Esophagus (tissue), 2 donors: ENCODE measurements around the gene MYO1A. TPM values are rescaled to one million over a fixed set of nuclear protein-coding genes. Genes with fewer than 3 reads are reported as not detected.
"Not testable (repeated sequence)": the region's sequence is repeated elsewhere in the genome, so short reads cannot be mapped to it uniquely, and the experiment has no call there.

Source experiments
- H3K27ac ChIP-seq, 2 donors: one replicate each; pipeline ENCODE4 v1.5.1; 2013; ENCODE audit warnings: low read depth in 2 of 2, mild to moderate bottlenecking in 2 of 2, inconsistent platforms in 1 of 2, low read length in 1 of 2, moderate library complexity in 1 of 2
- H3K27me3 ChIP-seq, 2 donors: one replicate each; pipeline ENCODE4 v1.6.1; 2013; ENCODE audit warnings: low read length in 2 of 2, control low read depth in 1 of 2, mild to moderate bottlenecking in 1 of 2; ENCODE audit not compliant: insufficient read depth in 2 of 2, control insufficient read depth in 1 of 2
- H3K36me3 ChIP-seq, 2 donors: one replicate each; pipeline ENCODE4 v1.6.1; 2013; ENCODE audit warnings: low read length in 1 of 2; ENCODE audit not compliant: control insufficient read depth in 2 of 2, insufficient read depth in 2 of 2
- H3K4me1 ChIP-seq, 2 donors: one replicate each; pipeline ENCODE4 v1.6.1; 2013; ENCODE audit warnings: low read length in 1 of 2; ENCODE audit not compliant: control insufficient read depth in 2 of 2, insufficient read depth in 2 of 2
- H3K4me3 ChIP-seq, 2 donors: one replicate each; pipeline ENCODE4 v1.5.1; 2013; ENCODE audit warnings: low read length in 2 of 2, mild to moderate bottlenecking in 2 of 2, low read depth in 1 of 2, moderate library complexity in 1 of 2
- H3K9me3 ChIP-seq, 2 donors: one replicate each; pipeline ENCODE4 v1.6.1; 2013; ENCODE audit warnings: mild to moderate bottlenecking in 2 of 2, low read depth in 1 of 2, low read length in 1 of 2, moderate library complexity in 1 of 2; ENCODE audit not compliant: control insufficient read depth in 2 of 2, insufficient read depth in 1 of 2
- WGBS, 2 donors: extraction: QIAGEN DNeasy Blood & Tissue Kit; methylation state at CpG; one replicate each; pipeline ENCODE4 v1.1.7; 2013; 5-methylcytosine and 5-hydroxymethylcytosine counted together
- polyA plus RNA-seq, 2 donors: library from polyadenylated mRNA; stranded (reverse); fragments of 200-250 nt; gene quantifications; one replicate each; pipeline ENCODE4 v1.2.3, GENCODE V29; 2013
- donor health status: healthy with polysubstance abuse.
- donor health status: Bipolar disorder and iron deficiency.

MYO1A gene
- polyA plus RNA-seq, 2 donors: 0.12 to 0.31 TPM

GRCh38 chr12:57072661-57073060, 22.7 kb upstream of the MYO1A start:
- no peaks in the 10 kb centered on the region for H3K4me1 ChIP-seq
- no peak overlapping the region for H3K4me3 ChIP-seq
- H3K27ac ChIP-seq: peak overlapping the region in 1 of 2 donors; percentile 25
- WGBS, 2 donors: 45 to 59% methylated on average over 2 of the region's 2 CpGs
- no peaks in the 10 kb centered on the region for H3K27me3 ChIP-seq
- H3K36me3 ChIP-seq: no peaks in the 10 kb centered on the region
- no peaks in the 10 kb centered on the region for H3K9me3 ChIP-seq

GRCh38 chr12:57069523-57069922, 19.6 kb upstream of the MYO1A start:
- H3K4me3 ChIP-seq: no peak overlapping the region
- 19 to 23% methylated on average over 3 of the region's 3 CpGs for WGBS, 2 donors
- H3K36me3 ChIP-seq: no peaks in the 10 kb centered on the region
- no peaks in the 10 kb centered on the region for H3K27me3 ChIP-seq
- no peaks in the 10 kb centered on the region for H3K4me1 ChIP-seq
- peak overlapping the region; percentile 57 to 81 for H3K27ac ChIP-seq
- H3K9me3 ChIP-seq: no peaks in the 10 kb centered on the region

DNA sequence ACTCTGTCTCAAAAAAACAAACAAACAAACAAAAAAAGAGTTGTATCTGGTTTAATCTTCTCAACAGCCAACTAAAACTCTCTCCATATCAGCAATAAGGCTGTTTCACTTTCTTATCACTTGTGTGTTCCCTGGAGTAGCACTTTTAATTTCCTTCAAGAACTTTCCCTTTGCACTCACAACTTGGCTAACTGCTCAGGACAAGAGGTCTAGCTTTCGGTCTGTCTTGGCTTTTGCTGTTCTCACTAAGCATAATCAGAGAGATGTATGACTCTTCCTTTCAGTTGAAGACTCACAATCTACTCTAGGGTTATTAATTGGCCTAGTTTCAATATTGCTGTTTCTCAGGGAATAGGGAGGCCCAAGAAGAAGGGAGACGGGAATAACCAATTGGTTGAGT, 16.3 kb upstream of the MYO1A start:
- Histone ChIP-seq H3K4me3 (no peak overlapping the region), H3K9me3 (no peaks in the 10 kb centered on the region), H3K36me3 (no peaks in the 10 kb centered on the region), H3K27ac (no peak overlapping the region), H3K27me3 (no peaks in the 10 kb centered on the region), H3K4me1 (no peaks in the 10 kb centered on the region)
- 80 to 82% methylated on average over 2 of the region's 2 CpGs for WGBS, 2 donors

DNA sequence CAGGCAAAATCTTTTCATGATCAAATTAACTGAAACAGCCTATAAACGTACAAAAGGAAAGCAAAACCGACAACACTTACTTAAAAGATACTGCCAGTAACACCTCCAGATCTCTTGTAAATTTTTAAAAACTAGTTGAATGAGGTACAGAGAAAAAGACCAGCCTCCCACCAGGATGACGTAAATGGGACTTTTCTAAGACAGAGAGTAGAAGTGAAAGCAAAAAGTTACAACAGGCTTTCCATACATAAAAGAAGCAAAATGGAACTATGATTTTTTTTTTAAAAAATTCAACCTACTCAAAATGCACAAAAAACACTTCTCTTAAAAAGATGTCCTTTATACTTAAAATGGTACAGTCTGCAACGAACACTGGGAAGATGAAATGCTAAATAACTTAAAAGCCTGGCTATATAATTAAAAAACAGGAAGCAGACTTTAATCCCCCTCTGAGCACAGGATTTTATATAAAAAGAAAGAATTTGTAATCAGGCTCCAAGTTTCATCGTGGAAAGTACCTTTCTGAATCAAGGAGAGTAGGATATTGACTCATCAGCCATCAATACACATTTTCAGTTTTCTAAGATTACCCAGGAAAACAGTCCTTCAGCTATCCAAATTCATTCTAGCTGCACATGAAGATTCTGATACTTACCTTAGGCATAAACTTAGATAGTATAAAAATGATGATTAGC, 14.2 kb upstream of the MYO1A start:
- WGBS, 2 donors: 36 to 51% methylated on average over 5 of the region's 5 CpGs
- H3K27ac ChIP-seq: no peak overlapping the region

GRCh38 chr12:57058454-57058853, 8.5 kb upstream of the MYO1A start:
- Histone ChIP-seq H3K27ac (no peak overlapping the region), H3K27me3 (no peaks in the 10 kb centered on the region), H3K4me3 (no peak overlapping the region), H3K36me3 (peaks cover 4 to 9% of the 10 kb centered on the region in 2 donors), H3K4me1 (no peaks in the 10 kb centered on the region), H3K9me3 (no peaks in the 10 kb centered on the region)
- 90 to 91% methylated on average over 1 of the region's 1 CpG for WGBS, 2 donors

More for the DNA sequence above, 14.2 kb upstream of the MYO1A start:
- no peaks in the 10 kb centered on the region for H3K27me3 ChIP-seq
- H3K4me1 ChIP-seq: no peaks in the 10 kb centered on the region
- peaks cover 4 to 9% of the 10 kb centered on the region in 2 donors for H3K36me3 ChIP-seq
- no peak overlapping the region for H3K4me3 ChIP-seq
- H3K9me3 ChIP-seq: no peaks in the 10 kb centered on the region

DNA sequence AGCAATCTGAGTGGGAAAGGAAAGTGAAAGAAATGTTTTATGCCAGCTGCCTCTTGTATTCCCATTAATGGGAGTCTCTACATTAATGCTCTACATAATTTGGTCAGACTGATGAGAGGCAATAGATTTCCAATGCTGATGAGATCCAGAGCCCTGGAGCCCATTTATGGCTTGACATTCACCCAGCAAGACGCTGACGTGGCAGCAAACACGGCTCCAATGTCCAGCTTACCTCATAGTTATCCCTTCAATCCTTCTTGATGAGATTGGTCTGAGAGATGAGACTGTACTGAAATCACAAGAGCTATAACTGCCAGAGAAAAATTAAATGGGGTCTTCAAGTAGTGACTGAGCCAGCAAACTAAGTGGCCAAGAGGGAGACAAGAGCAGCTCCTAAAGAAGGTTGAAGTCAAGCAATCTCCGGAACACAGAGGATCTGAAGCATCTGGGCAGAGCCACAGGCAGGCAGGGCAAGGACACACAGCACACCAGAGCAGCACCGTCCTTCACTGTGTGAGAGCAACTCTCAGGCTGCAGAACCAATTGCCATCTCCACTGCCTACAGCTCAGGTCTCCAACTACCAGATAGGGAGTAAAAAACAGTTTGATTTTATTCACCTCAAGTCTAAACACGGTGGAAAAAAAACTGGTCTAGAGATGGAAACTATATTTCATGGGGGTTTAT, 7.3 kb upstream of the MYO1A start:
- H3K4me3 ChIP-seq: no peak overlapping the region
- no peaks in the 10 kb centered on the region for H3K27me3 ChIP-seq
- no peaks in the 10 kb centered on the region for H3K9me3 ChIP-seq
- no peaks in the 10 kb centered on the region for H3K4me1 ChIP-seq
- no peak overlapping the region for H3K27ac ChIP-seq
- peaks cover 4 to 9% of the 10 kb centered on the region in 2 donors for H3K36me3 ChIP-seq
- 88 to 89% methylated on average over 6 of the region's 6 CpGs for WGBS, 2 donors

DNA sequence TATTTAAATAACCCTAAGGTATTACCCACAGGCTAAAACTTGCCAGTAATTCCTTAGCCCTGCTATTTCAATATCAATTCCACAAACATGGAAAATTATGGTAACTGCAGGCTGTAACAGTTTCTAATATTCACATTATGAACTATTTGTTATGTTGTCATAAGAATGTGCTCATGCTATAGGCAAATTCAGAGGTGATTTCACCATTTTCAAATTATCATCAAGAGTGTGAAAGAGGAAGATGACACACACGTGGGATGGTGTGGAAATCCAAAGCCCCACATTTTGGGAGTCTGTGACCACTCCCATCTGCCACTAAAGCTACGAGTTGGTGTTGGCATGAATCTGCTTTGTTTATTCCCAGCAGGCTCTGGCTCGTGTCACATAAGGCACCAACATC, 5.9 kb upstream of the MYO1A start:
- WGBS, 2 donors: 41 to 51% methylated on average over 3 of the region's 3 CpGs

GRCh38 chr12:57053901-57054300, 4.0 kb upstream of the MYO1A start:
- H3K4me1 ChIP-seq, H3K36me3 ChIP-seq, H3K27ac ChIP-seq, H3K4me3 ChIP-seq, H3K27me3 ChIP-seq, H3K9me3 ChIP-seq: not testable (repeated sequence)
- 95 to 99% methylated on average over 4 of the region's 4 CpGs for WGBS, 2 donors

More for the DNA sequence above, 5.9 kb upstream of the MYO1A start:
- Histone ChIP-seq H3K9me3 (no peaks in the 10 kb centered on the region), H3K27me3 (no peaks in the 10 kb centered on the region), H3K36me3 (peaks cover 4 to 9% of the 10 kb centered on the region in 2 donors), H3K27ac (no peak overlapping the region), H3K4me3 (no peak overlapping the region), H3K4me1 (no peaks in the 10 kb centered on the region)

DNA sequence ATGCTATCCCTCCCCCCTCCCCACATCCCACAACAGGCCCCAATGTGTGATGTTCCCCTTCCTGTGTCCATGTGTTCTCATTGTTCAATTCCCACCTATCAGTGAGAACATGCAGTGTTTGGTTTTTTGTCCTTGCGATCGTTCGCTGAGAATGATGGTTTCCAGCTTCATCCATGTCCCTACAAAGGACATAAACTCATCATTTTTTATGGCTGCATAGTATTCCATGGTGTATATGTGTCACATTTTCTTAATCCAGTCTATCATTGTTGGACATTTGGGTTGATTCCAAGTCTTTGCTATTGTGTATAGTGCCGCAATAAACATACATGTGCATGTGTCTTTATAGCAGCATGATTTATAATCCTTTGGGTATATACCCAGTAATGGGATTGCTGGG, 3.2 kb upstream of the MYO1A start:
- H3K9me3 ChIP-seq, H3K4me1 ChIP-seq, H3K27ac ChIP-seq, H3K4me3 ChIP-seq, H3K36me3 ChIP-seq, H3K27me3 ChIP-seq: not testable (repeated sequence)
- 95 to 100% methylated on average over 4 of the region's 4 CpGs for WGBS, 2 donors

GRCh38 chr12:57051011-57051410, 1.1 kb upstream of the MYO1A start:
- peaks cover 2 to 4% of the 10 kb centered on the region in 2 donors for H3K4me1 ChIP-seq
- no peak overlapping the region for H3K4me3 ChIP-seq
- H3K27me3 ChIP-seq: no peaks in the 10 kb centered on the region
- no peaks in the 10 kb centered on the region for H3K36me3 ChIP-seq
- no peaks in the 10 kb centered on the region for H3K9me3 ChIP-seq
- WGBS, 2 donors: 87 to 100% methylated on average over 1 of the region's 1 CpG
- H3K27ac ChIP-seq: no peak overlapping the region
